ENCODE data around the gene GALK1.
A peak's percentile ranks its signal among the peaks of the same experiment; 100 is the strongest.

- peak; percentile 51 for TF ChIP-seq CTCF (IDR thresholded peaks at IDR 0.05)
- no peak for TF ChIP-seq ZFX (IDR thresholded peaks at IDR 0.05; ENCODE audit: borderline replicate concordance)
These were observed 14.4 kb upstream of the GALK1 start for GRCh38 chr17:75779250-75779986.

Data from 22Rv1 (cell line).